Measurements from ENCODE around the gene NAXD.

DNA sequence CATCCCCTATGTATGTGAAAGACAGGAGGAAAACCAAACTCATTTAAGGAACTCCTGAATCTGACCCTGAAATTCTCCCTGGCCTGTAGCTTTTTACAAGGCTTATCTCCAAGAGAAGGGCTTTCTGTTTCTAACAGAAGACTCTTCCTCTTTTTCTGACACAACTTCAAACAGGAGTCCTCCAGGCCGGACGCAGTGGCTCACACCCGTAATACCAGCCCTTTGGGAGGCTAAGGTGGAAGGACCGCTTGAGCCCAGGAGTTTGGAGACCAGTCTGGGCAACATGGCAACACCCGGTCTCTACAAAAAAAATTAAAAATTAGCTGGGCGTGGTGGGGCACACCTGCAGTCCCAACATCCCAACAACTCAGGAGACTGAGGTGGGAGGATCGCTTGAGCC, 48.7 kb downstream of the NAXD start:
- TF ChIP-seq, protein P1, sequence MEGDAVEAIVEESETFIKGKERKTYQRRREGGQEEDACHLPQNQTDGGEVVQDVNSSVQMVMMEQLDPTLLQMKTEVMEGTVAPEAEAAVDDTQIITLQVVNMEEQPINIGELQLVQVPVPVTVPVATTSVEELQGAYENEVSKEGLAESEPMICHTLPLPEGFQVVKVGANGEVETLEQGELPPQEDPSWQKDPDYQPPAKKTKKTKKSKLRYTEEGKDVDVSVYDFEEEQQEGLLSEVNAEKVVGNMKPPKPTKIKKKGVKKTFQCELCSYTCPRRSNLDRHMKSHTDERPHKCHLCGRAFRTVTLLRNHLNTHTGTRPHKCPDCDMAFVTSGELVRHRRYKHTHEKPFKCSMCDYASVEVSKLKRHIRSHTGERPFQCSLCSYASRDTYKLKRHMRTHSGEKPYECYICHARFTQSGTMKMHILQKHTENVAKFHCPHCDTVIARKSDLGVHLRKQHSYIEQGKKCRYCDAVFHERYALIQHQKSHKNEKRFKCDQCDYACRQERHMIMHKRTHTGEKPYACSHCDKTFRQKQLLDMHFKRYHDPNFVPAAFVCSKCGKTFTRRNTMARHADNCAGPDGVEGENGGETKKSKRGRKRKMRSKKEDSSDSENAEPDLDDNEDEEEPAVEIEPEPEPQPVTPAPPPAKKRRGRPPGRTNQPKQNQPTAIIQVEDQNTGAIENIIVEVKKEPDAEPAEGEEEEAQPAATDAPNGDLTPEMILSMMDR (IDR thresholded peaks at IDR 0.05; ENCODE audit: low read depth, low read length): no peak
- no peak for TF ChIP-seq EZH2phosphoT487 (IDR thresholded peaks at IDR 0.05; ENCODE audit: low read depth)
